Activated naive CD4-positive, alpha-beta T cell treated with anti-CD3 and anti-CD28 coated beads, Interleukin-2, amount 10 ng/mL, durations not matched to agents 7 days and 5 days (primary cell): ENCODE results near the gene FKBP8.

Source experiments
- CTCF ChIA-PET: fragments of 350-600 bp; sonication (Branson Sonifier 250); formaldehyde crosslinking; loops from one replicate; lab custom pipeline; 2021; ENCODE audit warnings: antibody characterized with exemption; lab: Charles Lee
- DNase-seq: peaks from one replicate; pipeline ENCODE4 v3.0.0-alpha.2; 2020
- H3K27ac Mint-ChIP-seq: one replicate; pipeline ENCODE4 v1.8.0; 2021; ENCODE audit warnings: mild to moderate bottlenecking, moderate library complexity, mixed read lengths
- H3K27me3 Mint-ChIP-seq: one replicate; pipeline ENCODE4 v1.8.0; 2021; ENCODE audit warnings: mild to moderate bottlenecking, mixed read lengths
- H3K36me3 Mint-ChIP-seq: one replicate; pipeline ENCODE4 v1.8.0; 2021; ENCODE audit warnings: mixed read lengths
- H3K4me1 Mint-ChIP-seq: one replicate; pipeline ENCODE4 v1.8.0; 2021; ENCODE audit warnings: mixed read lengths
- H3K4me3 Mint-ChIP-seq: one replicate; pipeline ENCODE4 v1.8.0; 2021; ENCODE audit warnings: mild to moderate bottlenecking, moderate library complexity, mixed read lengths
- H3K9me3 Mint-ChIP-seq: one replicate; pipeline ENCODE4 v1.8.0; 2021; ENCODE audit warnings: mixed read lengths

FKBP8 gene

GRCh38 chr19:18488403-18488723, 55.0 kb downstream of the FKBP8 start:
- H3K4me3 Mint-ChIP-seq: no peak overlapping the region
- no peak overlapping the region for H3K27ac Mint-ChIP-seq
- peaks cover 10% of the 10 kb centered on the region for H3K4me1 Mint-ChIP-seq
- CTCF ChIA-PET: interaction anchor here (0.7 kb wide), 1 partner anchor 85 kb away, joined by 4 read pairs; no protein-coding TSS in a partner anchor
- DNase-seq: no peak
- H3K36me3 Mint-ChIP-seq: no peaks in the 10 kb centered on the region
- H3K27me3 Mint-ChIP-seq: no peaks in the 10 kb centered on the region
- no peaks in the 10 kb centered on the region for H3K9me3 Mint-ChIP-seq

GRCh38 chr19:18487576-18488402, 55.6 kb downstream of the FKBP8 start:
- H3K36me3 Mint-ChIP-seq: no peaks in the 10 kb centered on the region
- H3K4me1 Mint-ChIP-seq: peaks cover 10% of the 10 kb centered on the region
- CTCF ChIA-PET: no interaction called here
- H3K4me3 Mint-ChIP-seq: no peak overlapping the region
- no peak overlapping the region for H3K27ac Mint-ChIP-seq
- H3K9me3 Mint-ChIP-seq: no peaks in the 10 kb centered on the region
- H3K27me3 Mint-ChIP-seq: no peaks in the 10 kb centered on the region
- DNase-seq: no peak

- Mint-ChIP-seq H3K9me3 (no peaks in the 10 kb centered on the region), H3K27me3 (no peaks in the 10 kb centered on the region), H3K4me1 (peaks cover 12% of the 10 kb centered on the region), H3K4me3 (no peak overlapping the region), H3K36me3 (no peaks in the 10 kb centered on the region), H3K27ac (no peak overlapping the region)
- CTCF ChIA-PET: interaction anchor here (0.9 to 1.0 kb wide), 2 partner anchors 17 to 18 kb away, joined by 3 read pairs; no protein-coding TSS in a partner anchor
- DNase-seq: no peak
Observed at GRCh38 chr19:18486746-18487145, 56.6 kb downstream of the FKBP8 start.

- no peaks in the 10 kb centered on the region for H3K9me3 Mint-ChIP-seq
- H3K36me3 Mint-ChIP-seq: no peaks in the 10 kb centered on the region
- H3K27ac Mint-ChIP-seq: no peak overlapping the region
- CTCF ChIA-PET: interaction anchor here (0.7 to 1.6 kb wide), 2 partner anchors 11 to 19 kb away, joined by 3 to 5 read pairs; no protein-coding TSS in a partner anchor
- H3K4me3 Mint-ChIP-seq: no peak overlapping the region
- H3K27me3 Mint-ChIP-seq: no peaks in the 10 kb centered on the region
- peaks cover 26% of the 10 kb centered on the region for H3K4me1 Mint-ChIP-seq
- no peak for DNase-seq
Observed at GRCh38 chr19:18484992-18485391, 58.4 kb downstream of the FKBP8 start.

GRCh38 chr19:18483119-18483890, 60.1 kb downstream of the FKBP8 start:
- no peaks in the 10 kb centered on the region for H3K9me3 Mint-ChIP-seq
- DNase-seq: no peak
- H3K4me3 Mint-ChIP-seq: no peak overlapping the region
- no peak overlapping the region for H3K27ac Mint-ChIP-seq
- H3K4me1 Mint-ChIP-seq: peaks cover 43% of the 10 kb centered on the region
- CTCF ChIA-PET: interaction anchor here (1.4 to 2.5 kb wide), 2 partner anchors 13 to 37 kb away, joined by 3 to 5 read pairs; no protein-coding TSS in a partner anchor
- H3K27me3 Mint-ChIP-seq: no peaks in the 10 kb centered on the region
- peaks cover 1% of the 10 kb centered on the region for H3K36me3 Mint-ChIP-seq
